ENCODE data around the gene NLRP6. TPM values are rescaled to one million over a fixed set of nuclear protein-coding genes. Genes with fewer than 3 reads are reported as not detected.
A peak's percentile ranks its signal among the peaks of the same experiment; 100 is the strongest.
"Not testable (repeated sequence)": the region's sequence is repeated elsewhere in the genome, so short reads cannot be mapped to it uniquely, and the experiment has no call there.

Gene NLRP6
- total RNA-seq, 2 experiments from 2014 or later = 32.1 to 34.0 TPM

DNA sequence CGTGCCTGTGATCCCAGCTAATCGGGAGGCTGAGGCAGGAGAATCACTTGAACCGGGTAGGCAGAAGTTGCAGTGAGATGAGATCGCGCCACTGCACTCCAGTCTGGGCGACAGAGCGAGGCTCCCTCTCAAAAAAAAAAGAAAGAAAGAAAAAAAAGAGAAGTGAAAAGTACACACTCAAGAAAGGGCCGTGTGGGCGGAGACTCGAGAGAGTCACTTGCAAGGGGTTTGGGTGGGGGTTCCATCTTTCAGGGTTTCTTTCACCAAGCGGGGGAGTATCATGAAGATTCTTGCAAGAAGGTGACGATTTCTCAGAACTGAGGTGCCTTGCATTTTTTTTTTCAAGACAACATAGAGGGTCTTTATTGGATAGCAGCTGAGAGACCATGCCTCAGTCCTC lies 25.2 kb downstream of the NLRP6 start:
- POLR2A ChIA-PET = interaction anchor here (0.9 to 5.1 kb wide), 3 partner anchors 13 to 57 kb away, joined by 3 to 74 read pairs (median 25); partner anchors contain the start of genes IFITM1 and PGGHG
- H3K9me3 Mint-ChIP-seq = no peaks in the 10 kb centered on the region
- H3K4me3 Mint-ChIP-seq = peak overlapping the region; percentile 7
- DNase-seq (no peak), ATAC-seq (ENCODE audit: low read depth) (no peak)
- peaks cover 1% of the 10 kb centered on the region for H3K36me3 Mint-ChIP-seq
- peaks cover 8% of the 10 kb centered on the region for H3K27me3 Mint-ChIP-seq
- peaks cover 46% of the 10 kb centered on the region for H3K4me1 Mint-ChIP-seq
- no peak overlapping the region for H3K27ac Mint-ChIP-seq

DNA sequence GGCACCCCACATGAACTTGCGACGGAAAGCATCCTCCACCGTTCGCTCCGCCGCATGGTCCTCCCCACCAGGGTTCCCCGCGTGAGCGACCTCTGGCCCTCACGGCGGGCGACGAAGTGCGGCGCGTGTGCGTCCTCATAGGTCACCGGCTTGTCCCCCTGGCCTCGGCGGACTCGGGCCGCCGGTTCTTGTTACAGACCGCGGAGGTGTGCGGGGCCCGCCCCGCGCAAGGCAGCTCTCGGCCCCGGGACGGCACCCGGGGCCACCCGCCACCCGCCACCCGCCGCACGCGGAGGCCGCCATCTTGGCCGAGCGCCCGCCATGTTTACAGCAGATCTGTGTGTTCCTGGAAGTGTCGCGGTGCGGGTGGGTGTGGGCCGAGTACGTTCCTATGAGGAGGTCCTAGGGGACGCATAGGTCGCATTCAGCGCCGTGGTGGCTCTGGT lies 25.9 kb downstream of the NLRP6 start:
- Mint-ChIP-seq H3K4me1 (peaks cover 44% of the 10 kb centered on the region), H3K9me3 (no peaks in the 10 kb centered on the region), H3K27ac (no peak overlapping the region), H3K4me3 (no peak overlapping the region), H3K27me3 (peaks cover 8% of the 10 kb centered on the region), H3K36me3 (peaks cover 8% of the 10 kb centered on the region)
- POLR2A ChIA-PET = interaction anchor here (0.9 to 5.1 kb wide), 5 partner anchors 12 to 97 kb away, joined by 3 to 74 read pairs (median 19); partner anchors contain the start of genes BET1L, IFITM1, PGGHG and RIC8A
- DNase-seq (no peak), ATAC-seq (ENCODE audit: low read depth) (no peak)

DNA sequence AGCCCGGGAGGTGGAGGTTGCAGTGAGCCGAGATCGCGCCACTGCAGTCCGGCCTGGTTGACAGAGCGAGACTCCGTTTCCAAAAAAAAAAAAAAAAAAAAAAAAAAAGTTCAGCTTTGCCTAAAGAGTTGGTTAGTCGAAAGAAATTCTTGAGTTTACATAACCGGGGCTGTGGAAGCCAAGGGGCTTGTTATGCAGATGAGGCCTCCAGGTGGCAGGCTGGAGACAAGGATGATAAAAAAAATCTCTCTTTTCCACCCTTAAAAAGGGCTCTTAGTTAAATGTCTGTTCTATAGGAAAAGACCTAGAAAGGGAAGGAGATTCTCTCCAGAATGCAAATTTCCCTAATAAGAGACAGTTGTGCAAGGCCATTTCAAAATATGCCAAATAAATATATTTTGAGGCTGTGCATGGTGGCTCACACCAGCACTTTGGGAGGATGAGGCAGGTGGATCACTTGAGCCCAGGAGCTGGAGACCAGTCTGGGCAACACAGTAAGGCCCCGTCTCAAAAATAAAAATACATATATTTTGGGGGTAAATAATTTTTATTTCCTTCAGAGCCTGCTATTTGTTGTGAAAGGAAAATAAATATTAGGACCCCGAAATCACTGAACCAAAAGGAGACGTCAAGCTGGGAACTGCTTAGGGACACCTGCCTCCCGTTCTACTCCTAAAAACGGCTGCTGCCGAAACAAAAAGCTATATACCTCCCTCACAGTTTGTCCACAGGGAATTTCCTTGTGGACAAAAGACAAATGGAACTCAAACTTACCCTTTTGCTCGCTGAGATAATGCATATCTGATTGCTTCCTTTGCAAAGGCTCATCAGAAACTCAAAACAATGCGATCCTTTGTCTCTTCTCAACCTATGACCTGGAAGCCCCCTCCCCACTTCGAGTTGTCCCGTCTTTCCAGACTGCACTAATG lies 27.0 kb downstream of the NLRP6 start:
- H3K4me1 Mint-ChIP-seq = peaks cover 44% of the 10 kb centered on the region
- peak overlapping the region; percentile 28 for H3K27ac Mint-ChIP-seq
- H3K27me3 Mint-ChIP-seq = peaks cover 7% of the 10 kb centered on the region
- H3K36me3 Mint-ChIP-seq = peaks cover 18% of the 10 kb centered on the region
- no peak overlapping the region for H3K4me3 Mint-ChIP-seq
- no peak for ATAC-seq (ENCODE audit: low read depth)
- POLR2A ChIA-PET = interaction anchor here (0.8 to 5.1 kb wide), 16 partner anchors 8 to 111 kb away, joined by 3 to 74 read pairs (median 8); partner anchors contain the start of genes BET1L, IFITM1, IFITM3 and NLRP6
- H3K9me3 Mint-ChIP-seq = no peaks in the 10 kb centered on the region
- DNase-seq = peak; percentile 63

DNA sequence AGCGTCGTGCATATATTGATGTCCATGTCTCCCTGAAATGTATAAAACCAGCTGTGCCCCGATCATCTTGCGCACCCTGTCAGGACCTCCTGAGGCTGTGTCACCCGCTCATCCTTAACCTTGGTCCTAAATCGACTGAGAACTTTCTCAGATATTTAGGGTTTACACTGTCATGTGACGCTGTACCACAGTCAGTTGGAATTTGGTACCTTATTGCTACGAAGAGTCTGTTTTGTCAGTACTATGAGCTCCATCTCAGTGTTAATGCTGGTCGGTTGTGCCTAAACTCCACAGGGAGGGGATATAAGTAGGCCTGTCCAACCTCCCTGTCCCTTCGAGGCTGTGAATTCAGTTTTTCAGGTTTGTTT lies 27.6 kb downstream of the NLRP6 start:
- Mint-ChIP-seq H3K36me3 (peaks cover 18% of the 10 kb centered on the region), H3K27me3 (peaks cover 2% of the 10 kb centered on the region), H3K4me1 (peaks cover 39% of the 10 kb centered on the region), H3K4me3 (no peak overlapping the region), H3K9me3 (no peaks in the 10 kb centered on the region), H3K27ac (peak overlapping the region; percentile 28)
- no peak for DNase-seq
- no peak for ATAC-seq (ENCODE audit: low read depth)
- POLR2A ChIA-PET = interaction anchor here (0.9 to 5.1 kb wide), 14 partner anchors 8 to 111 kb away, joined by 3 to 74 read pairs (median 15); partner anchors contain the start of genes BET1L, IFITM1, IFITM3 and NLRP6

DNA sequence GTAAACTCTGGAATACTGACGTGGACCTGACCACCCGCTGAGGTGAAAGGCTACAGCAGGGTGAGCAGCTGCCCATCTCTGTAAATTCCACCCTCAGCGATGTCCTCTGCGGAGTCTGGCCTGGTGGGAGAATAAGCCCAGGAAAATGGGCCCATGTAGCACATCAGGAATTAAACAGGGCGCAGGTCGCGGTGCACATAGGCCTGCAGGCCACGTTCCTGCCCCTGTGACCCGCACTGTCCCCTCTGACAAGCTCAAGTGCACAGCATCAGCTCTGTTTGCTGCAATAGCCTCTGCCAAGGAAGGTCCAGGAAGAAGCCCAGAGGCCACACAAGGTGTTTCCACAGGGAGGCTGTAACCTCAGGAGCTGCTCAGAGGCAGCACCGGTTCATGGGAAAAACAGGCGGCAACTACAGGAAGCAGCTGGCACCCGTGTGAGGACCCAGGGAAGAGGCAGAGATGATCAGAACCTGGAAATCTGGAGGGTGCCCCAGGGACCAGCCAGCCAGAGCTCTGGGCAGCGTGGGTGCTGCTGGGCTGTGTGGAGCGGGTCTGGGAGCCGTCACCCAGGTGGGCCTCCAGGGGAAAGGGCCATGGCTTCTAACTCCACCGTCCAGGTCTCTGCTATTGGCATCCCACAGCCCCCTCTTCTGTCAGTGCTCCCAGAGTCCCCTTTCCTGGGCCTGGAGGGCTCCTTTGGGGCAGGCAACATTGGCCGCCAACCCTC lies 28.6 kb downstream of the NLRP6 start:
- Mint-ChIP-seq H3K36me3 (peaks cover 18% of the 10 kb centered on the region), H3K4me1 (peaks cover 31% of the 10 kb centered on the region), H3K4me3 (peak overlapping the region; percentile 90), H3K27ac (peak overlapping the region; percentile 94), H3K9me3 (no peaks in the 10 kb centered on the region), H3K27me3 (peaks cover 2% of the 10 kb centered on the region)
- ATAC-seq (ENCODE audit: low read depth) (no peak), DNase-seq (no peak)
- POLR2A ChIA-PET = interaction anchor here (0.6 to 5.1 kb wide), 18 partner anchors 9 to 143 kb away, joined by 3 to 74 read pairs (median 10); partner anchors contain the start of genes BET1L, IFITM1, IFITM3 and NLRP6

DNA sequence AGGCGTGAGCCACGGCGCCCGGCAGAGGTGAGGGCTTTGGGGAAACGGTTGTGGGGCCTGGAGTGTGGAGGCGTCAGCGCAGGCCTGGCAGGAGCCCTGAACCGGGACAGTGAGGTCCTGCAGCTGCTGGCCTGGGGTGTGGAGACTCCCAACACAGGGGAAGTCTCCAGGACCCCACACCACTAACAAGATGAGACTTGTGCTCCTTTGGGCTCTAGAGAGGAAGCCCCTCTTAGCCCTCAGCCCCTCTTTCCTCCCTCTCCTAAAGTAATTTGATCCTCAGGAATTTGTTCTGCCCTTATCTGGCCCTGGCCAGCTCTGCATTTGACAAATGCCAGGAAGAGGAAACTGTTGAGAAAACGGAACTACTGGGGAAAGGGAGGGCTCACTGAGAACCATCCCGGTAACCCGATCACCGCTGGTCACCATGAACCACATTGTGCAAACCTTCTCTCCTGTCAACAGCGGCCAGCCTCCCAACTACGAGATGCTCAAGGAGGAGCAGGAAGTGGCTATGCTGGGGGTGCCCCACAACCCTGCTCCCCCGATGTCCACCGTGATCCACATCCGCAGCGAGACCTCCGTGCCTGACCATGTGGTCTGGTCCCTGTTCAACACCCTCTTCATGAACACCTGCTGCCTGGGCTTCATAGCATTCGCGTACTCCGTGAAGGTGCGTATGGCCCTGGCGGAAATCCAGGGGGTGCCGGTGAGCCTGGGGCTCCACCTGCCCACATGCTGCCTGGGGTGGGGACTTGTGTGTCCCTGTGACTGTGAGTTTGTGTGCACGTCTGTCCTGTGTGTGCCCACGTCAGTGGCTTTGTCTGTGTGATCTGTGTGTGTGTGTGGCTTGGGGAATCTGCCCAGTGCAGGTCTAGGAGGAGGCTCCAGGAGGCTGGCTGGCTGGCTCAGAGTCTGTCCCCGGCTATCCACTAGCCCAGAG lies 29.8 kb downstream of the NLRP6 start, which contains the start of gene IFITM2:
Gene IFITM2 (plus strand): TSS at position 51 of the 943 bp plus-strand sequence. CDS start 377 bp downstream, at position 428.
- peak; percentile 78 for DNase-seq
- peaks cover 21% of the 10 kb centered on the region for H3K36me3 Mint-ChIP-seq
- H3K27me3 Mint-ChIP-seq, H3K9me3 Mint-ChIP-seq: not testable (repeated sequence)
- POLR2A ChIA-PET = interaction anchor here (0.6 to 5.1 kb wide), 23 partner anchors 8 to 142 kb away, joined by 3 to 74 read pairs (median 10); partner anchors contain the start of genes BET1L, IFITM1, IFITM3 and IFITM5
- peak; percentile 50 for ATAC-seq (ENCODE audit: low read depth)
- peak within 1 kb of the TSS; percentile 90 for H3K4me3 Mint-ChIP-seq
- H3K4me1 Mint-ChIP-seq = peaks cover 31% of the 10 kb centered on the region
- peak within 1 kb of the TSS; percentile 94 for H3K27ac Mint-ChIP-seq

DNA sequence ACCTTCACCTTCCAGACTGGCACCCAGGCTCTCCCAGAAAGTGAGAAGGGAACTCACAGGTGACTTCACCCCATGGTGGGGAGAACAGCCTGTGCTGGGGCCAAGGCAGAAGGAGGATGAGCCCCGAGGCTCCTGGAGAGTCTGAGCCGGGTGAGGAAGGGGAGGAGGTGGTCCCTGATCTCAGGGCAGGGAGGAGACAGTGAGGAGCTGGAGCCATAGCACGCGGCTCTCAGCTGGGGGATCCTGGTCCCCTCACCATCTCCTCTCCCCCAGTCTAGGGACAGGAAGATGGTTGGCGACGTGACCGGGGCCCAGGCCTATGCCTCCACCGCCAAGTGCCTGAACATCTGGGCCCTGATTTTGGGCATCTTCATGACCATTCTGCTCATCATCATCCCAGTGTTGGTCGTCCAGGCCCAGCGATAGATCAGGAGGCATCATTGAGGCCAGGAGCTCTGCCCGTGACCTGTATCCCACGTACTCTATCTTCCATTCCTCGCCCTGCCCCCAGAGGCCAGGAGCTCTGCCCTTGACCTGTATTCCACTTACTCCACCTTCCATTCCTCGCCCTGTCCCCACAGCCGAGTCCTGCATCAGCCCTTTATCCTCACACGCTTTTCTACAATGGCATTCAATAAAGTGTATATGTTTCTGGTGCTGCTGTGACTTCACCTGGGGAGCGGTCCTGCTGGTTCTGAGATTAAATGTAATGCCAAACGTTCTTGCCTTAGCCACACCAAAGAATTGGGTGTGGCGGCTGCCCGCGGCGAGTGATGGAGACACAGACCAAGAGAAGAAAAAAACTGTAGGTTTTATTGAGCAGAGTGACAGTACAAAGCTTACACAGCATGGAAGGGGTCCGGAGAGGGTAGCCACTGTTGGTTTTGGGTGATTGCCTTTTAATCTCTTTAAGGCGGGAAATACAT lies 30.8 kb downstream of the NLRP6 start:
- Mint-ChIP-seq H3K27ac (peak overlapping the region; percentile 94), H3K36me3 (peaks cover 25% of the 10 kb centered on the region), H3K4me1 (peaks cover 33% of the 10 kb centered on the region), H3K4me3 (peak overlapping the region; percentile 90)
- H3K9me3 Mint-ChIP-seq, H3K27me3 Mint-ChIP-seq: not testable (repeated sequence)
- ATAC-seq (ENCODE audit: low read depth) (peak; percentile 9), DNase-seq (peak; percentile 62)
- POLR2A ChIA-PET = interaction anchor here (0.6 to 5.0 kb wide), 20 partner anchors 8 to 526 kb away, joined by 3 to 61 read pairs (median 9); partner anchors contain the start of genes BET1L, IFITM3, IFITM5 and NLRP6

DNA sequence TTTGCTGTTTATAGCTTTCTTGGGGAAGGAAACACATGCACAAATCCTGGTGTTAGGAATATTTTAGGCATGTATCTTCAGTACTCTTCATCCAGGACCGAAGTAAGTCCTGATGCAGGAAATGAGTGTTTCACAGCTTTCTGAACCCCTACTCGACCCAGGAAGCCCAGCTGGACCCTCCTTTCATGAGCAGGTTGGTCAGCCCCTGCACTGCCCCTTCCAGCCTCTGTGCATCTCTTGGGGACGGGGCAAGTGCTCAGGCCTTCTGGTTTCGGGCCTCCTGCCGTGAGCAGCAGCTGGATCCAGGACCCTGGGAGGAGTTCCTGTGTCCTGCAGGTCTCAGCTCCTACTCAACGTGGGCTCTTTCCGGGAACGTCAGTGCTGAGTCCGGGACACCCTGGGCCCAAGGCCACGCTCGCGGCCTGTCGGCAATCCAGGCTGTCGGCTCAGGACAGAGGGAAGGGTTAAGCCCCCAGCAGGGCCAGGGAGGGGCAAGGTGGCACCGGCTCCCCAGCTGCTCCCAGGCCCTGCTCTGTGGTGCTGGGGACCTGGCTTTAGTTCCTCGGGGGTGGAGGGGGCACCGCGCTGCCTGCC lies 31.9 kb downstream of the NLRP6 start:
- DNase-seq = peak; percentile 53
- Mint-ChIP-seq H3K4me1 (peaks cover 32% of the 10 kb centered on the region), H3K27ac (peak overlapping the region; percentile 94), H3K36me3 (peaks cover 36% of the 10 kb centered on the region), H3K4me3 (peak overlapping the region; percentile 90)
- H3K9me3 Mint-ChIP-seq; H3K27me3 Mint-ChIP-seq; ATAC-seq (ENCODE audit: low read depth): not testable (repeated sequence)
- POLR2A ChIA-PET = interaction anchor here (0.6 to 5.0 kb wide), 16 partner anchors 7 to 525 kb away, joined by 3 to 61 read pairs (median 9); partner anchors contain the start of genes IFITM5, NLRP6 and PGGHG

DNA sequence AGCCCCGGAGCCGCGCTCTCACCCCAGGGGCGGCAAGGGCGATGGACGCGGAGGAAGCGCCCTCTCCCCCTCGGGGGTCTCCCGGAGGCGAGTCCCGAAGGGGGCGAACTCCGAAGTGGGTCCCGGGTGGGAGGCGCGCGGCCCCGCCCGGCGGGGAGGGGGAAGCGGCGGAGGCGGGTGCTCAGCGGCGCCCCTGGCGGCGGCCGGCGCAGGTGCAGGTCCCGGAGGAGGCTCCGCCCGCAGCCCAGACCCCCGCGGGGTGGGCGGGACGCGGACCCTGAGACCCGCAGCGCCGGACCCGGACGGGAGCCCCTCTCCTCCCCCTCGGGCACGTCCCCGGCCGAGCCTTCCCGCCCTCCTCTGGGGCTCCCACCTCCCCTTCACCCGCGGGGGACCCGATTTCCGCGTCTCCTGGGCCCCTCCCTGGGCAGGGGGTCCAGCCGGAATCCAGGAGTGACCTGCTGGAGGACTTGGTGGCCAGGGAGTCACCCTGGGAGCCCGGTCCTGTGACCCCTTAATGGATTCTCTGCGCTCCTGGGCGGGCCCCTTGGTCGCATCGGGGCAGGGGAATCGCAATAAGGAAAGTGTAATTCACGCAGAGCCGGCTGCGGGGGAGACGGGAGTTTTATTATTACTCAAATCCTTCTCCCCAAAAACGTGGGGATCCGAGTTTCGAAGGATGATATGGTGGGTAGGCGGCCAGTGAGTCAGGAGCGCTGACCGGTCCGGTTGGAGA lies 33.0 kb downstream of the NLRP6 start:
- peaks cover 42% of the 10 kb centered on the region for H3K36me3 Mint-ChIP-seq
- peak overlapping the region; percentile 97 for H3K4me3 Mint-ChIP-seq
- peaks cover 23% of the 10 kb centered on the region for H3K4me1 Mint-ChIP-seq

DNA sequence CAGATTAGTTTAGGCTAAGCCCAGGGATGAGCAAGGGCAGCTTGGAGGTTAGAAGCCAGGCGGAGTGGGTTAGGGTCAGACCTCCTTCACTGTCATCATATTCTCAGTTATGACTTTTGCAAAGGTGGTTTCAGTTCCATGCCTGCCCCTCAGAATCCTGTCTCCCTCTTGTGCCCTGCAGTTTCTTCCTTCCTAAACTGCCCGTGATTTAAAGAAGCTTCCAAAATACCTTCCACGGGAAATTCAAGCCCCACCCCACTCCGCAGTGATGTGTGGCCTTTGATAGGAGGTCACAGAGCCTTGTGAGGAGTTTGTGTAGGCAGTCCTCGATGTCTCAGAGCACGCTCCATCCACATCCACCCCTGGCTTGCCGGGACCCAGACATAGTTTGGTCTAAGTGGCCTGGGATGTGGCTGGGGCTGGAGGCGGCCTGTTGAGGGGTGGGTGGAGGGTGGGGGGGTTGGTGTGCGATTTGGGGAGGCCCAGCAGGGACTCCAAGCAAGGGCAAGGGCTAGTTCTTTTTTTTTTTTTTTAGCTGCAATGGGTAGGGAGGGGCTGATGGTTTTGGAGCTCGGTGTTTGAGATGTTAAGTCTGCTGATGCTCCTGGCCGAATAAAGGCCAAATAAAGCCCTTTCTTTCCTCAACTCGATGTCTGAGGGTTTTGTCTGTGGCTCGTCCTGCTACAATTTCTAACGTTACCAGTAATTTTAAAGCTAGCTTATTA lies 34.0 kb downstream of the NLRP6 start:
- DNase-seq (no peak), ATAC-seq (ENCODE audit: low read depth) (peak; percentile 6)
- Mint-ChIP-seq H3K4me1 (peaks cover 22% of the 10 kb centered on the region), H3K9me3 (no peaks in the 10 kb centered on the region), H3K4me3 (peak overlapping the region; percentile 97), H3K36me3 (peaks cover 52% of the 10 kb centered on the region), H3K27ac (peak overlapping the region; percentile 100), H3K27me3 (no peaks in the 10 kb centered on the region)
- POLR2A ChIA-PET = interaction anchor here (0.5 to 7.2 kb wide), 25 partner anchors 8 to 223 kb away, joined by 3 to 200 read pairs (median 6); partner anchors contain the start of genes BET1L, HRAS, IFITM5 and NLRP6

More for the DNA sequence above, 33.0 kb downstream of the NLRP6 start:
- POLR2A ChIA-PET = interaction anchor here (1.0 to 7.2 kb wide), 15 partner anchors 9 to 195 kb away, joined by 3 to 200 read pairs (median 11); partner anchors contain the start of genes BET1L, IFITM5, NLRP6 and PGGHG
- ATAC-seq (ENCODE audit: low read depth) = peak; percentile 1
- not testable (repeated sequence) for DNase-seq, H3K27me3 Mint-ChIP-seq, H3K9me3 Mint-ChIP-seq
- peak overlapping the region; percentile 100 for H3K27ac Mint-ChIP-seq

Measured in activated naive CD8-positive, alpha-beta T cell treated with anti-CD3 and anti-CD28 coated beads, Interleukin-2, amount 10 ng/mL, durations not matched to agents 7 days and 5 days (primary cell).